Keratinocyte (primary cell): ENCODE data around the gene CUX1.

Experiments used
- CTCF ChIP-seq, 3 experiments: IDR thresholded peaks in 1 of 3; conservative IDR thresholded peaks in 1 of 3; optimal IDR thresholded peaks in 1 of 3; 2 replicates in 2 of 3; 3 replicates in 1 of 3; pipeline versions ENCODE3 to v1.5.1; 2011; ENCODE audit warnings: low read length in 3 of 3, mild to moderate bottlenecking in 3 of 3, moderate library complexity in 2 of 3, control low read depth in 1 of 3, inconsistent platforms in 1 of 3; ENCODE audit not compliant: insufficient read depth in 2 of 3; ENCODE audit errors: extremely low read depth in 1 of 3
- EZH2 ChIP-seq: IDR thresholded peaks from one replicate; pipeline ENCODE4 v1.6.1; 2012; ENCODE audit warnings: inconsistent platforms, mild to moderate bottlenecking, low read length, moderate library complexity

- TF ChIP-seq CTCF (optimal IDR thresholded peaks at IDR 0.05 in 1 of 3, IDR thresholded peaks at IDR 0.05 in 1 of 3, conservative IDR thresholded peaks at IDR 0.05 in 1 of 3; ENCODE audit: extremely low read depth in 1 of 3, insufficient read depth in 2 of 3, low read length in 3 of 3) (no peak), EZH2 (no peak)
These were observed 404.5 kb downstream of the CUX1 start for GRCh38 chr7:102221961-102222360.
